ENCODE measurements around the gene H2BK1. TPM values are rescaled to one million over a fixed set of nuclear protein-coding genes. Genes with fewer than 3 reads are reported as not detected.

H2BK1 gene
- total and polyA plus RNA-seq, 2 of the 13 experiments (the other 11 are each of a cell fraction or from before 2014, with no cell fraction given): not detected

GRCh38 chr7:151172273-151173141, 37.8 kb downstream of the H2BK1 start (continued):
- TF ChIP-seq ZNF33B (CRISPR knock-in tag; IDR thresholded peaks at IDR 0.05) (0 out of 2 replicates have a peak, but pooled peaks have one; percentile 43), ZNF567 (CRISPR knock-in tag; IDR thresholded peaks at IDR 0.05; ENCODE audit: borderline replicate concordance) (0 out of 2 replicates have a peak, but pooled peaks have one; percentile 46), HNF1B (CRISPR knock-in tag; IDR thresholded peaks at IDR 0.05) (peak; percentile 87), ZNF34 (CRISPR knock-in tag; IDR thresholded peaks at IDR 0.05; ENCODE audit: borderline replicate concordance) (no peak), ELF1 (CRISPR knock-in tag; IDR thresholded peaks at IDR 0.05) (0 out of 2 replicates have a peak, but pooled peaks have one; percentile 18), ZC3H13 (CRISPR knock-in tag; IDR thresholded peaks at IDR 0.05) (no peak), TEAD2 (CRISPR knock-in tag; IDR thresholded peaks at IDR 0.05) (no peak), SAP130 (CRISPR knock-in tag; IDR thresholded peaks at IDR 0.05; ENCODE audit: low read depth) (0 out of 2 replicates have a peak, but pooled peaks have one; percentile 31), SP140L (CRISPR knock-in tag; IDR thresholded peaks at IDR 0.05; ENCODE audit: borderline replicate concordance) (no peak), ZNF598 (CRISPR knock-in tag; IDR thresholded peaks at IDR 0.05; ENCODE audit: borderline replicate concordance) (peak; percentile 83; the same call in 1 of the 2 replicates), ATF4 (CRISPR knock-in tag; IDR thresholded peaks at IDR 0.05) (0 out of 4 replicates have a peak, but pooled peaks of 1 of the 2 experiments have one; percentile 20), BORCS8-MEF2B (CRISPR knock-in tag; IDR thresholded peaks at IDR 0.05) (peak; percentile 76; the same call in 1 of the 2 replicates), MIER3 (CRISPR knock-in tag; IDR thresholded peaks at IDR 0.05; ENCODE audit: borderline replicate concordance) (peak; percentile 70; the same call in 1 of the 2 replicates), KAT8 (CRISPR knock-in tag; IDR thresholded peaks at IDR 0.05) (peak; percentile 39; the same call in 1 of the 2 replicates), RXRA (CRISPR knock-in tag; IDR thresholded peaks at IDR 0.05) (0 out of 2 replicates have a peak, but pooled peaks have one; percentile 25), SOX6 (IDR thresholded peaks at IDR 0.05) (no peak), SOX6 (CRISPR knock-in tag; IDR thresholded peaks at IDR 0.05) (peak; percentile 28; the same call in 1 of the 2 replicates), NFKBIZ (CRISPR knock-in tag; IDR thresholded peaks at IDR 0.05) (no peak), IRF1 (CRISPR knock-in tag; IDR thresholded peaks at IDR 0.05; ENCODE audit: low read depth) (0 out of 2 replicates have a peak, but pooled peaks have one; percentile 31), FOXA1 (IDR thresholded peaks at IDR 0.05) (no peak), FOXA1 (CRISPR knock-in tag; IDR thresholded peaks at IDR 0.05) (0 out of 2 replicates have a peak, but pooled peaks have one; percentile 5), ZNF800 (CRISPR knock-in tag; IDR thresholded peaks at IDR 0.05) (peak; percentile 79; the same call in 1 of the 2 replicates), ZNF883 (CRISPR knock-in tag; IDR thresholded peaks at IDR 0.05; ENCODE audit: not compliant biosample characterization) (peak; percentile 81), ZNF235 (CRISPR knock-in tag; IDR thresholded peaks at IDR 0.05; ENCODE audit: borderline replicate concordance) (0 out of 2 replicates have a peak, but pooled peaks have one; percentile 39), MAFK (conservative IDR thresholded peaks at IDR 0.05 in 1 of 2, IDR thresholded peaks at IDR 0.05 in 1 of 2; ENCODE audit: low read length in 2 of 2) (no peak)
